Ovary (tissue), 9 donors: Measurements from ENCODE around the gene UBE2Q2. TPM values are rescaled to one million over a fixed set of nuclear protein-coding genes. Genes with fewer than 3 reads are reported as not detected.
"Not testable (repeated sequence)": the region's sequence is repeated elsewhere in the genome, so short reads cannot be mapped to it uniquely, and the experiment has no call there.

ENCODE experiments used
- DNase-seq, 5 donors: peaks; one replicate each; pipeline ENCODE4 v3.0.0-alpha.2; 2019 to 2020
- H3K27ac ChIP-seq, 2 donors: fragments of 200-600 bp; one replicate each; pipeline versions ENCODE4 v1.5.1 to v1.8.0; 2019 to 2022
- H3K27me3 ChIP-seq: fragments of 200-600 bp; one replicate; pipeline ENCODE4 v1.8.0; 2022
- H3K36me3 ChIP-seq: fragments of 200-600 bp; sonication (generic); one replicate; pipeline ENCODE4 v1.5.1; 2019
- H3K4me1 ChIP-seq: one replicate; pipeline ENCODE4 v1.8.1; 2013; ENCODE audit warnings: mild to moderate bottlenecking, moderate library complexity; ENCODE audit not compliant: insufficient read depth
- H3K4me3 ChIP-seq: fragments of 200-600 bp; sonication (generic); one replicate; pipeline ENCODE4 v1.5.1; 2017
- H3K9me3 ChIP-seq, 2 donors: fragments of 200-600 bp in 1 of 2; sonication (generic) in 1 of 2; one replicate each; pipeline versions ENCODE4 v1.5.1 to v1.8.1; 2013 to 2019; ENCODE audit warnings: mild to moderate bottlenecking in 1 of 2, moderate library complexity in 1 of 2
- CTCF ChIP-seq, 3 donors: fragments of 450-650 bp in 2 of 3; fragments of 200-600 bp in 1 of 3; IDR thresholded peaks; one replicate each; pipeline versions ENCODE4 v1.5.1 to v1.8.0; 2016 to 2022; ENCODE audit warnings: antibody characterized with exemption in 3 of 3, mild to moderate bottlenecking in 1 of 3
- EP300 ChIP-seq: sonication (generic); formaldehyde crosslinking; IDR thresholded peaks from one replicate; pipeline ENCODE4 v1.6.1; 2017; ENCODE audit warnings: antibody characterized with exemption
- POLR2A ChIP-seq: fragments of 450-650 bp; IDR thresholded peaks from one replicate; pipeline ENCODE4 v1.6.1; 2017; ENCODE audit warnings: antibody characterized with exemption, mild to moderate bottlenecking, moderate library complexity
- WGBS, 3 donors: extraction: QIAGEN DNeasy Blood & Tissue Kit in 1 of 3; methylation state at CpG; one replicate each; pipeline versions ENCODE4 v1.1.5 to v1.1.7; 2013 to 2017; 5-methylcytosine and 5-hydroxymethylcytosine counted together
- intact Hi-C, 4 donors: fragments of 100-400 bp; cut with DNase I; formaldehyde crosslinking; loops; one replicate each; pipeline versions ENCODE4 v1.11.0 to v1.15.1; 2022 to 2023
- polyA plus RNA-seq, 2 donors: library from polyadenylated mRNA; stranded (reverse); fragments of 200-250 nt in 1 of 2; fragments of 350-450 nt in 1 of 2; fragmentation: Illumina TruSeq in 1 of 2; extraction: RNeasy Lipid Tissue Mini Kit (QIAGEN cat#74804) in 1 of 2; gene quantifications; one replicate each; pipeline ENCODE4 v1.2.3, GENCODE V29; 2013 to 2014
- total RNA-seq, 7 donors: library from RNA; depleted of rRNA in 2 of 7; stranded (reverse); fragments of >200 nt in 2 of 7; fragmentation: NEBNext Ultra II Directional in 3 of 7; extraction: Animal tissue kit (Norgen Biotek cat#: 25700) in 3 of 7; gene quantifications; one replicate each; pipeline versions ENCODE4 v1.1.0 to v1.2.4, GENCODE V29; 2016 to 2023
- donor health status: DM: no; HTN: no; CAD: no; lungs with moderate emphysema.
- donor health status: DM: no; HTN: no; CAD: no.
- donor health status: Bipolar disorder and iron deficiency.
- donor health status: DM: yes; HTN: yes; CAD: no.
- donor health status: DM: no; HTN: no; CAD: no.
- donor health status: DM: yes; HTN: yes; CAD: no.

The UBE2Q2 gene
- total and polyA plus RNA-seq, 9 donors: 22.6 to 35.7 (median 31.0) TPM

GRCh38 chr15:75857886-75858285 lies 14.6 kb downstream of the UBE2Q2 start:
- no peak for DNase-seq
- no peak overlapping the region for H3K4me3 ChIP-seq
- intact Hi-C loops: no loop called here

DNA sequence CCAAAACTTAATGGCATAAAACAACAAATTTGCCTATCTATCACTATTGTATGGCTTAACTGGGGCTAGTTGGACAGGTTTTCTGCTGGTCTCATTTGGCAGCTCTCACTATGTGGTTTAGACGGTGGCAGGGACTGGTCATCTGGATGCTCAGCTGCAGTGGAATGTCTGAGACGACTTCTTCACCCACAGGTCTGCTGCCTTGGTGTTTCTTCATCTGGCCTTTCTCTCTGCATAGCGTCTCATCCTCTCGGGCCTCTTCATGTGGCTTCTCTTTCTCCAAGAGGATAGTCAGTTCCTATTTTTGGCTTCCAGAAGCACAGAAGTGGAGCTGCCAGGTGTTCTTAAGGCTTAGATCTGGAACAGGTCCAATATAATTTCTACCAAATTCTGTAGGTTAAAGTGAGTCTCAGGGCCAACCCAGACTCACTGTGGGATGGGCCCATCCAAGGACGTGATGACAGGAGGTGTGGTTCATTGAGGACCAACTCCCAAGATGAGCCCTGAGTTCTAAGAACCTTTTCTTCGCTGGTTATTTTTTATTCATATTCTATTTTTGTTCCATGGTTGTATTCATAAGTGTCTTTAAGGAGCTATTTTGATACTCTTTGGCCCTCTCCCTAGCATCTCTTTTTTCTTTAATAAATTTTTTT lies 18.6 kb downstream of the UBE2Q2 start:
- no peak for DNase-seq
- 91 to 94% (median 93%) methylated on average over 6 of the region's 6 CpGs for WGBS, 3 donors

More at GRCh38 chr15:75857886-75858285, 14.6 kb downstream of the UBE2Q2 start:
- TF ChIP-seq POLR2A: no peak
- no peak for TF ChIP-seq CTCF (IDR thresholded peaks at IDR 0.05)
- TF ChIP-seq EP300: no peak
- no peaks in the 10 kb centered on the region for H3K27me3 ChIP-seq
- no peaks in the 10 kb centered on the region for H3K36me3 ChIP-seq
- H3K4me1 ChIP-seq: no peaks in the 10 kb centered on the region
- H3K9me3 ChIP-seq: no peaks in the 10 kb centered on the region
- no peak overlapping the region for H3K27ac ChIP-seq

GRCh38 chr15:75862796-75863195 lies 19.5 kb downstream of the UBE2Q2 start:
- DNase-seq: no peak
- TF ChIP-seq POLR2A: no peak
- TF ChIP-seq EP300: no peak
- TF ChIP-seq CTCF (IDR thresholded peaks at IDR 0.05): no peak
- Histone ChIP-seq H3K4me3 (no peak overlapping the region), H3K36me3 (no peaks in the 10 kb centered on the region), H3K4me1 (no peaks in the 10 kb centered on the region), H3K27me3 (no peaks in the 10 kb centered on the region), H3K27ac (no peak overlapping the region), H3K9me3 (no peaks in the 10 kb centered on the region)
- intact Hi-C loops: no loop called here
- WGBS, 3 donors: 98 to 100% (median 98%) methylated on average over 1 of the region's 1 CpG

More for the DNA sequence above, 18.6 kb downstream of the UBE2Q2 start:
- TF ChIP-seq CTCF (IDR thresholded peaks at IDR 0.05): no peak
- TF ChIP-seq POLR2A: no peak
- Histone ChIP-seq H3K36me3 (no peaks in the 10 kb centered on the region), H3K27me3 (no peaks in the 10 kb centered on the region), H3K9me3 (no peaks in the 10 kb centered on the region), H3K27ac (no peak overlapping the region), H3K4me3 (no peak overlapping the region), H3K4me1 (no peaks in the 10 kb centered on the region)
- intact Hi-C loops: no loop called here

GRCh38 chr15:75864213-75865059 lies 21.2 kb downstream of the UBE2Q2 start:
- H3K4me1 ChIP-seq: no peaks in the 10 kb centered on the region
- H3K4me3 ChIP-seq: no peak overlapping the region
- no peaks in the 10 kb centered on the region for H3K9me3 ChIP-seq
- no peak overlapping the region for H3K27ac ChIP-seq
- H3K27me3 ChIP-seq: no peaks in the 10 kb centered on the region
- WGBS, 3 donors: 76 to 84% (median 78%) methylated on average over 5 of the region's 5 CpGs
- TF ChIP-seq CTCF (IDR thresholded peaks at IDR 0.05) (no peak), POLR2A (no peak), EP300 (no peak)
- DNase-seq: no peak
- intact Hi-C loops: no loop called here
- no peaks in the 10 kb centered on the region for H3K36me3 ChIP-seq

DNA sequence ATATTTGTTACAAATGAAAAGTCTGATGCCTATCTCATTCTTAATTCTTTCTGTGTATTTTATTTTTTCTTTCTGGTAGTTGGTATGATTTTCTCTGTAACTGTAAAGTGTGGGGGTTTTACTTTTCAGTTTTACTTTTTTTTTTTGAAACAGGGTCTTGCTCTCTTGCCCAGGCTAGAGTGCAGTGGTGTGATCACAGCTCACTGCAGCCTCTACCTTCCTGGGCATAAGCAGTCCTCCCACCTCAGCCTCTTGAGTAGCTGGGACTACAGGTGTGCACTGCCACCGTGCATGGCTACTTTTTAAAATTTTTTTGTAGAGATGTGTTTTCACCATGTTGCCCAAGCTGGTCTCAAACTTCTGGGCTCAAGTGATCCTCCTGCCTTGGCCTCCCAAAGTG lies 22.8 kb downstream of the UBE2Q2 start:
- intact Hi-C loops, H3K27me3 ChIP-seq, H3K4me3 ChIP-seq, H3K4me1 ChIP-seq, H3K27ac ChIP-seq, H3K36me3 ChIP-seq, DNase-seq, H3K9me3 ChIP-seq: not testable (repeated sequence)
- WGBS, 3 donors: 81 to 97% (median 91%) methylated on average over 1 of the region's 1 CpG
